K562 (cell line): Measurements from ENCODE around the gene PLD1. TPM values are rescaled to one million over a fixed set of nuclear protein-coding genes. Genes with fewer than 3 reads are reported as not detected.
A peak's percentile ranks its signal among the peaks of the same experiment; 100 is the strongest.

Experiments
- ATAC-seq: fragments of 200-7000 bp; cut with Tn5 transposase; 3 replicates; pipeline ENCODE4 v1.9.1; 2020; ENCODE audit warnings: moderate library complexity
- BruUV-seq: library from RNA; stranded (reverse); fragments of 400-500 nt; replicated peaks from 2 replicates; lab custom pipeline; 2021; lab: Mats Ljungman, UMichigan
- CTCF ChIA-PET: fragments of 300-600 bp; formaldehyde crosslinking; extraction: SDS; loops from one replicate; lab custom pipeline; 2021; ENCODE audit warnings: low intra/inter-chr PET ratio; lab: Yijun Ruan, JAX
- POLR2A ChIA-PET: fragments of 300-600, 350-650 bp; sonication (Branson Sonifier 250); formaldehyde crosslinking; extraction: SDS; loops from one replicate; lab custom pipeline; 2021; ENCODE audit warnings: antibody characterized with exemption, inconsistent platforms; lab: Yijun Ruan, JAX
- DNase-seq, 4 experiments: peaks; one replicate each; pipeline versions ENCODE4 v3.0.0 to v3.0.0-alpha.2; 2011 to 2018; ENCODE audit warnings: low spot score in 3 of 4, mixed read lengths in 3 of 4; ENCODE audit errors: extremely low read depth in 1 of 4
- FAIRE-seq: peaks from 2 replicates; lab custom pipeline; 2011; peaks lifted over from hg19 to GRCh38; lab: Jason Lieb, UNC
- H2AFZ ChIP-seq: 2 replicates; pipeline ENCODE4 v1.6.0; 2011; ENCODE audit warnings: low read depth, low read length, control low read depth, inconsistent platforms
- H3K27ac ChIP-seq: fragments of 200-600 bp; 3 replicates; pipeline ENCODE4 v1.8.0; 2011; ENCODE audit warnings: low read depth, mild to moderate bottlenecking, control low read depth, inconsistent platforms, low read length, moderate library complexity, mixed read lengths; ENCODE audit errors: extremely low read depth
- H3K27me3 ChIP-seq, 2 experiments: fragments of 300-600 bp in 1 of 2; 2 replicates in 1 of 2; 3 replicates in 1 of 2; pipeline versions ENCODE4 v1.6.0 to v1.8.0; 2011; ENCODE audit warnings: inconsistent platforms in 2 of 2, low read length in 2 of 2, mild to moderate bottlenecking in 1 of 2, mixed read lengths in 1 of 2, moderate library complexity in 1 of 2; ENCODE audit not compliant: control insufficient read depth in 2 of 2, insufficient read depth in 2 of 2
- H3K36me3 ChIP-seq: fragments of 300-600 bp; 3 replicates; pipeline ENCODE4 v1.8.0; 2011; ENCODE audit warnings: mild to moderate bottlenecking, low read length, inconsistent platforms; ENCODE audit not compliant: control insufficient read depth, insufficient read depth
- H3K4me1 ChIP-seq, 2 experiments: fragments of 200-600 bp in 1 of 2; replicated peaks in 1 of 2; 2 replicates in 1 of 2; 3 replicates in 1 of 2; pipeline versions ENCODE4 v1.5.1 to v1.8.0; 2011; ENCODE audit warnings: inconsistent platforms in 2 of 2, low read length in 2 of 2, mild to moderate bottlenecking in 1 of 2, mixed read lengths in 1 of 2, moderate library complexity in 1 of 2; ENCODE audit not compliant: control insufficient read depth in 2 of 2, insufficient read depth in 2 of 2
- H3K4me2 ChIP-seq: 2 replicates; pipeline ENCODE4 v1.6.1; 2011; ENCODE audit warnings: low read length, control low read depth, inconsistent platforms, mixed read lengths; ENCODE audit not compliant: insufficient read depth
- H3K4me3 ChIP-seq: fragments of 200-600 bp; sonication (generic), shearing (Covaris generic); 2 replicates; pipeline ENCODE4 v1.5.1; 2016; ENCODE audit warnings: control low read depth, inconsistent platforms
- H3K79me2 ChIP-seq: fragments of 200-600 bp; 3 replicates; pipeline ENCODE4 v1.8.0; 2011; ENCODE audit warnings: low read length, inconsistent platforms; ENCODE audit not compliant: control insufficient read depth, insufficient read depth
- H3K9ac ChIP-seq, 2 experiments: 2 replicates each; pipeline versions ENCODE4 v1.6.0 to v1.6.1; 2011; ENCODE audit warnings: low read depth in 2 of 2, low read length in 2 of 2, control low read depth in 1 of 2, inconsistent platforms in 1 of 2, mild to moderate bottlenecking in 1 of 2, mixed read lengths in 1 of 2; ENCODE audit not compliant: insufficient read depth in 1 of 2
- H3K9me1 ChIP-seq: one replicate; pipeline ENCODE4 v1.6.0; 2011; ENCODE audit warnings: inconsistent platforms, mild to moderate bottlenecking, low read length, moderate library complexity; ENCODE audit not compliant: control insufficient read depth, insufficient read depth
- H3K9me3 ChIP-seq: replicated peaks from 2 replicates; pipeline ENCODE4 v1.5.1; 2011; ENCODE audit warnings: low read depth, low read length, inconsistent platforms; ENCODE audit not compliant: control insufficient read depth, insufficient read depth
- H4K20me1 ChIP-seq: replicated peaks from 2 replicates; pipeline ENCODE4 v1.6.1; 2011; ENCODE audit warnings: low read length, inconsistent platforms, mixed read lengths; ENCODE audit not compliant: control insufficient read depth, insufficient read depth
- ATF1 ChIP-seq, 2 experiments: fragments of 450-650 bp in 1 of 2; IDR thresholded peaks; 2 replicates each; pipeline ENCODE4 v1.6.1; 2016; ENCODE audit warnings: missing compliant biosample characterization in 1 of 2, missing genetic modification characterization in 1 of 2
- JUND ChIP-seq, 2 experiments: IDR thresholded peaks; 2 replicates in 1 of 2; 3 replicates in 1 of 2; pipeline ENCODE4 v1.6.1; 2011; ENCODE audit warnings: borderline replicate concordance in 2 of 2, low read depth in 2 of 2, low read length in 2 of 2, improper control_type of control experiment in 1 of 2, missing biosample characterization in 1 of 2, missing genetic modification characterization in 1 of 2, missing genetic modification reagents in 1 of 2
- MAFG ChIP-seq: fragments of 450-650 bp; conservative IDR thresholded peaks from 2 replicates; pipeline ENCODE4 v1.6.1; 2016; ENCODE audit warnings: missing genetic modification characterization, missing compliant biosample characterization
- MAZ ChIP-seq, 2 experiments: fragments of 450-650 bp in 1 of 2; sonication (generic) in 1 of 2; formaldehyde crosslinking; IDR thresholded peaks in 1 of 2; conservative IDR thresholded peaks in 1 of 2; 2 replicates each; pipeline versions ENCODE4 v1.4.0 to v1.5.0; 2020; ENCODE audit warnings: mild to moderate bottlenecking in 1 of 2, missing genetic modification reagents in 1 of 2
- VEZF1 ChIP-seq: fragments of 200-800 bp; sonication (Bioruptor generic); IDR thresholded peaks from 2 replicates; pipeline ENCODE4 v1.6.1; 2017; ENCODE audit warnings: missing genetic modification characterization, missing compliant biosample characterization
- ZBTB11 ChIP-seq, 3 experiments: fragments of 200-800 bp in 1 of 3; fragments of 250-450 bp in 1 of 3; fragments of 450-650 bp in 1 of 3; sonication (Bioruptor Pico) in 1 of 3; sonication (Bioruptor generic) in 1 of 3; formaldehyde crosslinking in 1 of 3; IDR thresholded peaks; 2 replicates each; pipeline versions ENCODE4 v1.6.1 to v1.8.0; 2016 to 2022; ENCODE audit warnings: mild to moderate bottlenecking in 2 of 3, missing genetic modification characterization in 2 of 3, missing compliant biosample characterization in 1 of 3, moderate library complexity in 1 of 3
- ZFP91 ChIP-seq: sonication (generic); formaldehyde crosslinking; IDR thresholded peaks from 2 replicates; pipeline ENCODE4 v1.8.0; 2022; ENCODE audit warnings: mild to moderate bottlenecking, missing genetic modification reagents
- ZNF384 ChIP-seq: IDR thresholded peaks from 2 replicates; pipeline ENCODE4 v1.6.1; 2012; ENCODE audit warnings: low read depth, low read length, improper control_type of control experiment
- WGBS: fragments of 100-300 bp; shearing (Covaris generic); methylation state at CpG from one replicate; pipeline ENCODE4 v1.1.6; 2016; ENCODE audit warnings: low coverage, mixed read lengths; ENCODE audit not compliant: insufficient coverage; ENCODE audit errors: missing lambda C conversion rate; 5-methylcytosine and 5-hydroxymethylcytosine counted together
- in situ Hi-C: fragments of 300-500 bp; cut with MboI; formaldehyde crosslinking; loops from 4 replicates; pipeline ENCODE4 v1.15.0; 2018; ENCODE audit warnings: inconsistent platforms, mixed read lengths
- intact Hi-C: fragments of 100-400 bp; cut with micrococcal nuclease; formaldehyde crosslinking; loops from 2 replicates; pipeline ENCODE4 v1.14.2; 2022
- polyA plus RNA-seq, 8 experiments: library from polyadenylated mRNA; depleted of rRNA in 4 of 8; stranded (reverse) in 5 of 8; unstranded in 3 of 8; fragments of >200 nt; fragmentation: Nextera tagmentation in 2 of 8; fragmentation: Illumina TruSeq in 1 of 8; extraction: Ambion mirVana in 2 of 8; extraction: Trizol in 1 of 8; gene quantifications; 2 replicates each; pipeline versions ENCODE4 v1.2.1 to v1.2.3, GENCODE V29; 2011 to 2014; ENCODE audit warnings: inconsistent platforms in 1 of 8, missing spikeins in 1 of 8
- total RNA-seq, 7 experiments: library from RNA; depleted of rRNA in 6 of 7; stranded (reverse); fragments of >200 nt in 6 of 7; fragmentation: Illumina TruSeq in 2 of 7; extraction: Trizol in 2 of 7; gene quantifications; 2 replicates each; pipeline versions ENCODE4 v1.2.1 to v1.2.3, GENCODE V29; 2011 to 2021; ENCODE audit warnings: low replicate concordance in 1 of 7

PLD1 gene
- total and polyA plus RNA-seq, 9 of the 15 experiments (the other 6 are each of a cell fraction or from before 2014, with no cell fraction given), result 8.4 to 26.1 (median 18.6) TPM

- intact Hi-C loops, result loop anchor here (5.0 kb wide), 4 partner anchors 69 to 819 kb away; no protein-coding TSS in a partner anchor
- Histone ChIP-seq H4K20me1 (no peaks in the 10 kb centered on the region), H3K27me3 (no peaks in the 10 kb centered on the region), H3K9me3 (no peaks in the 10 kb centered on the region), H3K79me2 (peaks cover 10% of the 10 kb centered on the region; the same call in 2 of the 3 replicates), H3K9ac (peak overlapping the region; percentile 2 to 42; a peak in 3 of 4 replicates), H3K9me1 (no peaks in the 10 kb centered on the region), H3K36me3 (no peaks in the 10 kb centered on the region), H3K4me2 (peak overlapping the region; percentile 78), H2AFZ (peak overlapping the region; percentile 76), H3K4me3 (peak overlapping the region; percentile 32), H3K4me1 (peaks cover 0 to 6% of the 10 kb centered on the region in 2 experiments; a peak in 2 of 5 replicates), H3K27ac (peak overlapping the region; percentile 58; the same call in 2 of the 3 replicates)
- peak; percentile 97 for ATAC-seq
- peak; percentile 95 for FAIRE-seq
- BruUV-seq, result TSS peak; percentile 37
- in situ Hi-C loops, result no loop called here
- CTCF ChIA-PET, result interaction anchor here (0.9 to 2.8 kb wide), 2 partner anchors 124 to 810 kb away, joined by 3 to 24 read pairs; no protein-coding TSS in a partner anchor
- DNase-seq, result peak; percentile 25 to 80 (median 53)
- POLR2A ChIA-PET, result interaction anchor here (0.6 to 2.2 kb wide), 9 partner anchors 8 to 811 kb away, joined by 3 to 5 read pairs (median 3); no protein-coding TSS in a partner anchor
- WGBS, result 1% methylated on average over 10 of the region's 10 CpGs
- TF ChIP-seq ZBTB11 (CRISPR knock-in tag; IDR thresholded peaks at IDR 0.05) (no peak), ATF1 (CRISPR knock-in tag; IDR thresholded peaks at IDR 0.05) (no peak), ATF1 (tag; IDR thresholded peaks at IDR 0.05) (0 out of 2 replicates have a peak, but pooled peaks have one; percentile 6), JUND (IDR thresholded peaks at IDR 0.05; ENCODE audit: borderline replicate concordance, low read depth, low read length) (no peak), JUND (tag; IDR thresholded peaks at IDR 0.05; ENCODE audit: borderline replicate concordance, low read depth, low read length) (no peak), ZFP91 (CRISPR knock-in tag) (peak; percentile 86), MAZ (CRISPR knock-in tag; conservative IDR thresholded peaks at IDR 0.05 in 1 of 2, IDR thresholded peaks at IDR 0.05 in 1 of 2) (0 out of 4 replicates have a peak, but pooled peaks of 1 of the 2 experiments have one; percentile 25), ZNF384 (peak; percentile 97), MAFG (tag) (peak; percentile 44; the same call in 1 of the 2 replicates), VEZF1 (CRISPR knock-in tag) (peak; percentile 46; the same call in 1 of the 2 replicates)
Measured at GRCh38 chr3:171770689-171771620, 39.3 kb downstream of the PLD1 start.
